Ovary (tissue), 3 donors: ENCODE results near the gene BBS7.

ENCODE experiments used
- POLR2A ChIP-seq: fragments of 450-650 bp; IDR thresholded peaks from one replicate; pipeline ENCODE4 v1.6.1; 2017; ENCODE audit warnings: antibody characterized with exemption, mild to moderate bottlenecking, moderate library complexity
- TF ChIP-seq, protein P1 (sequence below), 3 donors: fragments of 450-650 bp in 2 of 3; fragments of 200-600 bp in 1 of 3; IDR thresholded peaks; one replicate each; pipeline versions ENCODE4 v1.5.1 to v1.8.0; 2016 to 2022; ENCODE audit warnings: antibody characterized with exemption in 3 of 3, mild to moderate bottlenecking in 1 of 3
- donor health status: DM: no; HTN: no; CAD: no.

DNA sequence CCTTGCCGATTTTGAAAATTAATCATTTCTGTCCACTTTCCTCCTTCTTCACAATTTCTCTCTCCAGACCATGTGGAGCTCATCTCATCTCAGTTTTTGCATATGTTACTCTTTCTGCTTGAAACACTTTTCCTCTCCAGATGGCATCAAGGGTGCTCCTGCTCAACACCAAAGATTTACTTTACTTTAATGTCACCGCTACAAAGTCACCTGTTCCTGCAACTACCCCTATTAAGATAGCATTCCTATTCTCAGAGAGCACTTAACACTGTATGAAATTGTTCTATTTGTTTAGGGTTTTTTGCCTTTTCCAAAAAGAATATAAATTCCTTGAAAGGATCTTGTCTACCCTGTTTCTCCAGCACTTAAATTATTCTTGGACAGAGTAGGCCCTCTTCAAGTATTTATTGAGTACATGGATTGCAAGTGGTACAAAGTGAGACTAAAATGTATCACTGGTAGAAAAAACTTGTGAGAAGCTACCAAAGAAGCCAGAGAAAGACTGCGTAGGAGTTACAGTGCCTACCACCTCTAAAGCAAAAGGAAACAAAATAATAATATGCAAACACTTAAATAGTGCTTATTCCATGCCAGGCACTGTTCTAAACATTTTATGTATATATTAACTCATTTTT lies 70.3 kb downstream of the BBS7 start:
- TF ChIP-seq, protein P1, sequence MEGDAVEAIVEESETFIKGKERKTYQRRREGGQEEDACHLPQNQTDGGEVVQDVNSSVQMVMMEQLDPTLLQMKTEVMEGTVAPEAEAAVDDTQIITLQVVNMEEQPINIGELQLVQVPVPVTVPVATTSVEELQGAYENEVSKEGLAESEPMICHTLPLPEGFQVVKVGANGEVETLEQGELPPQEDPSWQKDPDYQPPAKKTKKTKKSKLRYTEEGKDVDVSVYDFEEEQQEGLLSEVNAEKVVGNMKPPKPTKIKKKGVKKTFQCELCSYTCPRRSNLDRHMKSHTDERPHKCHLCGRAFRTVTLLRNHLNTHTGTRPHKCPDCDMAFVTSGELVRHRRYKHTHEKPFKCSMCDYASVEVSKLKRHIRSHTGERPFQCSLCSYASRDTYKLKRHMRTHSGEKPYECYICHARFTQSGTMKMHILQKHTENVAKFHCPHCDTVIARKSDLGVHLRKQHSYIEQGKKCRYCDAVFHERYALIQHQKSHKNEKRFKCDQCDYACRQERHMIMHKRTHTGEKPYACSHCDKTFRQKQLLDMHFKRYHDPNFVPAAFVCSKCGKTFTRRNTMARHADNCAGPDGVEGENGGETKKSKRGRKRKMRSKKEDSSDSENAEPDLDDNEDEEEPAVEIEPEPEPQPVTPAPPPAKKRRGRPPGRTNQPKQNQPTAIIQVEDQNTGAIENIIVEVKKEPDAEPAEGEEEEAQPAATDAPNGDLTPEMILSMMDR (IDR thresholded peaks at IDR 0.05): no peak
- no peak for TF ChIP-seq POLR2A
